Muscle of leg (tissue), 11 donors: ENCODE results near the gene HAUS8. TPM values are rescaled to one million over a fixed set of nuclear protein-coding genes. Genes with fewer than 3 reads are reported as not detected.
"Not testable (repeated sequence)": the region's sequence is repeated elsewhere in the genome, so short reads cannot be mapped to it uniquely, and the experiment has no call there.

Source experiments
- DNase-seq: peaks from one replicate; pipeline ENCODE4 v3.0.0; 2013
- H3K27ac ChIP-seq: one replicate; pipeline ENCODE4 v1.5.1; 2013; ENCODE audit warnings: mild to moderate bottlenecking, low read length, control low read depth
- H3K27me3 ChIP-seq: one replicate; pipeline ENCODE4 v1.6.1; 2013; ENCODE audit warnings: low read length; ENCODE audit not compliant: control insufficient read depth, insufficient read depth
- H3K36me3 ChIP-seq: one replicate; pipeline ENCODE4 v1.6.1; 2013; ENCODE audit warnings: low read length; ENCODE audit not compliant: control insufficient read depth, insufficient read depth
- H3K4me1 ChIP-seq: one replicate; pipeline ENCODE4 v1.6.1; 2013; ENCODE audit warnings: low read length; ENCODE audit not compliant: control insufficient read depth, insufficient read depth
- H3K4me3 ChIP-seq: one replicate; pipeline ENCODE4 v1.5.1; 2013; ENCODE audit warnings: low read length, control low read depth
- H3K9me3 ChIP-seq: replicated peaks from 2 replicates; pipeline ENCODE4 v1.6.1; 2013; ENCODE audit warnings: low read depth, low read length; ENCODE audit not compliant: control insufficient read depth
- WGBS: methylation state at CpG from one replicate; pipeline ENCODE4 v1.1.5; 2013; ENCODE audit warnings: missing lambda C conversion rate; ENCODE audit not compliant: insufficient coverage; 5-methylcytosine and 5-hydroxymethylcytosine counted together
- polyA plus RNA-seq, 8 donors: library from polyadenylated mRNA; unstranded; fragments of 120-200 nt; gene quantifications; one replicate each; pipeline versions ENCODE4 v1.2.1 to v1.2.3, GENCODE V29; 2013; ENCODE audit warnings: inconsistent platforms in 1 of 8, low replicate concordance in 1 of 8; ENCODE audit not compliant: insufficient read length in 8 of 8, insufficient read depth in 1 of 8
- total RNA-seq: library from RNA; stranded (reverse); fragments of 120-200 nt; gene quantifications from one replicate; pipeline ENCODE4 v1.2.4, GENCODE V29; 2013

HAUS8 gene
- total and polyA plus RNA-seq, 9 donors, result 3.9 to 14.0 (median 10.0) TPM

DNA sequence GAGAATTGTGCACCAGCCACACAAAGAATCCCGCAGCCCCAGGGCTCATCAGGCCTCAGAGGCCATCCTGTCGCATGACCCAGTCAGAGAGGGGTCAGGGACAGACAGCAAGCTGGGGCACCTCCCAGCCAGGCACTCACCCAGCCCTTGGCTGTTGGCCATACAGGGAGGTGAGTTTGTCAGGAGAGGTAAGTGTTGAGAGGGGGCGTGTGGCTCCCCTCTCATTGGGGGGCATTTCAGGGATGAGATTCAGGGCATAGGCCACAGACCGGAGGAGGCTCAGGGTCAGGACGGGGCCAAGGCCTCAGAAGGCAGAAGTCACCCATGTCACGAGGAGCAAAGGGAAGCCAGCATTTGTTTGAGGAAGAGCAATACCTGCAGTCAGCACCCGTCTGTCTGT is 37.4 kb upstream of the HAUS8 start:
- no peaks in the 10 kb centered on the region for H3K9me3 ChIP-seq
- no peak overlapping the region for H3K27ac ChIP-seq
- H3K27me3 ChIP-seq, result no peaks in the 10 kb centered on the region
- WGBS, result 85% methylated on average over 6 of the region's 7 CpGs
- DNase-seq, result peak; percentile 69
- H3K36me3 ChIP-seq, result peaks cover 20% of the 10 kb centered on the region
- H3K4me1 ChIP-seq, result peaks cover 20% of the 10 kb centered on the region
- H3K4me3 ChIP-seq, result no peak overlapping the region

DNA sequence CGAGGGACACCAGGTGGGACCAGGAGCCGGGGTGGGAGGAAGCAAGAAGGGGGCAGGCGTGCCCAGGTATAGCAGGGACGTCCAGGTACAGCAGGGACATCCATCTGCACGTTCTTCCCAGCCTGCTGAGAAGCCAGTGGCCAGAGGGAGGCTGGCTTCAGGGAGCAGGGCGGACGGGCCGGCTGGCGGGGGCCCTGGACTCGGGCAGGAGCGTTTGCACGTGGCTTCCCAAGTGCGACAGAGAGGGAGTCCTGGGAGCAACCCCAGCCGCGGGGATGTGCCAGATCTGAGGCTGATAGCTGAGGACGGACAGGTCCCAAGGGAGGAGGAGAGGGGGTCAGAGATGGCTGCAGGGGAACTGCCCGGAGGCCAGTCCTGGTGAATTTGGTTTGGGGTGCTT is 37.0 kb upstream of the HAUS8 start:
- no peak for DNase-seq
- no peaks in the 10 kb centered on the region for H3K27me3 ChIP-seq
- H3K36me3 ChIP-seq, result peaks cover 20% of the 10 kb centered on the region
- H3K4me1 ChIP-seq, result peaks cover 23% of the 10 kb centered on the region
- H3K9me3 ChIP-seq, result no peaks in the 10 kb centered on the region
- no peak overlapping the region for H3K4me3 ChIP-seq
- H3K27ac ChIP-seq, result no peak overlapping the region
- WGBS, result 73% methylated on average over 17 of the region's 17 CpGs

DNA sequence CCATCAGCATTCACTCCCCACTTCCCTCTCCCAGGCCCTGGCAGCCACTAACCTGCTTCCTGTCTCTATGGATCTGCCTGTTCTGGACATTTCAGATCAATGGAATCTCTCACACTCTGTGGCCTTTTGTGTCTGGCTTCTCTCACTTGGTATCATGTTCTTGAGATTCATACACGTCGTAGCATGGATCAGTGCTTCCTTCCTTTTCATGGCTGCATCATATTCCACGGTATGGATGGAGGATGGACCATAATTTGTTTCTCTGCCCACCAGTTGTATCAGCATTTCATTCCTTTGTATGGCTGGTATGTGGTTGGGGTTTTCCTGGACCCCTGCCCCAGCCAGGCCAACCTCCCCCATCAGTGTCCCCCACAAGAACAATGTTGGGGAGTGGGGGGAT is 36.5 kb upstream of the HAUS8 start:
- Histone ChIP-seq H3K4me1 (peaks cover 21% of the 10 kb centered on the region), H3K27me3 (no peaks in the 10 kb centered on the region), H3K4me3 (no peak overlapping the region), H3K27ac (no peak overlapping the region), H3K9me3 (no peaks in the 10 kb centered on the region), H3K36me3 (peaks cover 20% of the 10 kb centered on the region)
- WGBS, result no CpG with 5 or more reads among the region's 3 CpGs
- DNase-seq, result no peak

DNA sequence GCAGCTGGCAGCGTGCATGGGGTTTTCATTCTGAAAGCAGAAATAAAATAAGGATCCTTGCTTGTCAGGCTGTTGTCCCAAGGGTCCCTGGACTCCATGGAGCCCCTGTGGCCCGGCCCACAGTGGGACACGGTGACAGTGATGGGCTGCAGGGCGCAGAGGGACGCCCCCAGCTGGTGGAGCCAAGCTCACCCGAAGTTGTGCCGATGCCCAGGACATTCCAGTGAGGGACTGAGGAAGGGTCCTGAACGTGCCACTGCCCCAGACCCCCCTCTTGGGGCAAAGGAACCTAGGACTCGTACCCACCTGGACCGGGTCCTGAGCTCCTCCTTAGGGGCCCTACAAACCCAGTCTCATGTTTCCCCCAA is 35.3 kb upstream of the HAUS8 start:
- Histone ChIP-seq H3K4me1 (peaks cover 21% of the 10 kb centered on the region), H3K27me3 (no peaks in the 10 kb centered on the region), H3K27ac (peak overlapping the region; percentile 42), H3K36me3 (peaks cover 22% of the 10 kb centered on the region), H3K9me3 (no peaks in the 10 kb centered on the region), H3K4me3 (no peak overlapping the region)
- no peak for DNase-seq
- WGBS, result 91% methylated on average over 10 of the region's 10 CpGs

DNA sequence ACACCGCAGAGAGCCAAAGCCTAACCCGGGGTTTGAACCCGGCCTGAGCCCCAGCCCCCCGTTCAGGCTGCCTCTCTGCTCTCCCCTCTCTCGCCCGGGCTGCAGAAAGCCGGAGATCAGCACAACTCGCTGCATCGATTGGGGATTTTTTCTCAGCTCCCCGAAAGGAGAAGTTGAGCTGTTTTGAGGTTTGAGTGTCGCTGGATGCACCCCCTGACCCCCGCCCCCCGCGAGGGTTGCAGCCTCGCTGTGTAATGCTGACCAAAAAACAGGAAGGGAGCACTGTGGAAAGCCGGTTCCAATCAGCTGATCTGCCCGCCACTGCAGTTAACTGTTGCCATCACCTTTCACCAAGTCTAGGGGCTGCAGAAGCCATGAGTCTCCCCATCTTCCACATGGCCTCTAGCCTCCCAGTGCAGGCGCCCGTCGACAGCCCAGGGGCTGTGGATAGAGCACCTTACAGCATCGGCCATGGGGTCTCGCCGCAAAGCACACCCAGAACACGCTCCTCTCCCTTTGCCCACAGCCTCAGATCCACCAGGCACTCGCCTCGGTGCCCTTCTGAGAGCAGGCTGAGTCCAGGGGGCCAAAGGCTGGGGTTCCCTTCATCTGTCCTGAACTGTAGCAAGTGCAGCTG is 34.8 kb upstream of the HAUS8 start:
- H3K9me3 ChIP-seq, result no peaks in the 10 kb centered on the region
- peak overlapping the region; percentile 55 for H3K27ac ChIP-seq
- peaks cover 23% of the 10 kb centered on the region for H3K36me3 ChIP-seq
- WGBS, result 70% methylated on average over 19 of the region's 26 CpGs
- peaks cover 21% of the 10 kb centered on the region for H3K4me1 ChIP-seq
- DNase-seq, result peak; percentile 76
- H3K4me3 ChIP-seq, result no peak overlapping the region
- no peaks in the 10 kb centered on the region for H3K27me3 ChIP-seq

DNA sequence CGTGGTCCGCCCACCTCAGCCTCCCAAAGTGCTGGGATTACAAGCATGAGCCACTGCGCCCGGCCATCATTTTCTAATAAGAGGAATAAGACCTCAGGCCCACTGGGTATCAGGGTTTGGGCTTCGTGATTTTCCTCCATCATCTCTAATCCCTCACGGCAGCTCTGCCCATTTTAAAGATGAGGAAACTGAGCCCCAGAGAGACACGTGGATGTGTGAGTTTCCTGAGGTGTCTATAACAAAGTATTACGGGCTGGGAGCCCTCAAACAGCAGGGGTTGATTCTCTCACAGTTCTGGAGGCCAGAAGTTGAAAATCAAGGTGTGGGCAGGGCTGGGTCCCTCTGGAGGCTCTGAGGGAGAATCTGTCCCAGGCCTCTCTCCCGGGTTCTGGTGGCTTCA is 34.0 kb upstream of the HAUS8 start:
- peak overlapping the region; percentile 55 for H3K27ac ChIP-seq
- WGBS, result 95% methylated on average over 6 of the region's 9 CpGs
- peaks cover 21% of the 10 kb centered on the region for H3K4me1 ChIP-seq
- DNase-seq, result no peak
- no peaks in the 10 kb centered on the region for H3K27me3 ChIP-seq
- no peak overlapping the region for H3K4me3 ChIP-seq
- no peaks in the 10 kb centered on the region for H3K9me3 ChIP-seq
- peaks cover 29% of the 10 kb centered on the region for H3K36me3 ChIP-seq

DNA sequence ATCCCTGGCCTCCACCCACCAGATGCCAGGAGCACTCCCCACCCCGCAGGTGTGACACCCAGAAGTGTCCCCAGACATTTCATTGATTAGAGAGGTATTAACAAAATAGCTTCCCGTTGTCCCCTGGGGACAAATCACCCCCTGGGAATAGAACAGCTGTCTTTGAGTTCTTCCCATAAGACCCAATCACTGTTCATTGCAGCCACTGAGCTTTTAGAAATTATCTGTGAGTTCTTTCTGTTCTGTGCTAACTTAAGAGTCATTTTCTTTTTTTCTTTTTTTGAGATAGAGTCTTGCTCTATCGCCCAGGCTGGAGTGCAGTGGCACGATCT is 33.2 kb upstream of the HAUS8 start:
- 100% methylated on average over 1 of the region's 4 CpGs for WGBS
- Histone ChIP-seq H3K4me3 (no peak overlapping the region), H3K27me3 (no peaks in the 10 kb centered on the region), H3K36me3 (peaks cover 33% of the 10 kb centered on the region), H3K27ac (no peak overlapping the region), H3K4me1 (peaks cover 14% of the 10 kb centered on the region), H3K9me3 (no peaks in the 10 kb centered on the region)
- no peak for DNase-seq

DNA sequence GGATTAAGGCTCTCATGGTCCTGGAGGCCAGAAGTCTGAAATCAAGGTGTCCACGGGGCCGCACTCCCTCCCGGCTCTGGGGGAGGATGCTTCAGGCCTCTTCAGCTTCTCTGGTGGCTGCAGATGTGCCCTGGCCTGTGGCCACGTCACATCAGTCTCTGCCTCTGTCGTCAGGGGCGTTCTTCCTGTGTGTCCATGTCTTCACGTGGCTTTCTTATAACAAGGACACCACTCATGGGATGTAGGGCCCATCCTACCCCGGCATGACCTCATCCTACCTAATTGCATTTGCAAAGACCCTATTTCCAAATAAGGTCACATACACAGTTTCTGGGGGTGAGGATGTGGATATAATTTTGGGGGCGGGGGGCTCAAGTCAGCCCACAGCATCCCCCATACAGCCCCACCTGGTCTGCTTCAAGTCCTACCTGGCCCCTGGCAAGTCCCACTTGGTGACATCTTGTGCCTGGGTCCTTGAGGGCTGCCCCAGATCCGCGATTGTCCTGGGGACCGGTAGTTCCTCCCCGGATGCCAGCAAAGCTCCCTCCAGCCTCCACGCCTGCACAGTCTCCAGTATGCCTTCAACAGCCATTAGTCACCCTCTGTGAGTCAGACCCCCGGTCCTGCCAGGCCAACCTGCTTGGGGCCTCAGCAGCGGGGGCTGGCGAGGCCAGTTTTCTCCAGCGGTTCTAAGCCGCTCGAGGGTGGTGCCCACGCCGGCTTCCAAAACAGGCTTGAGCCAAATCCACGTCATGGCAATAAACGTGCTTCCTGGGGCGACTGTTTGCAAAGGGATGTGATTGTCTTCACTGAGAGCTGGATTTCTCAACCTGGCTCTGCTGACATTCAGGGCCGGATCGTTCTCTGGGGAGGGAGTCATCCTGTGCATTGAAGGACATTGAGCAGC is 32.5 kb upstream of the HAUS8 start:
- Histone ChIP-seq H3K36me3 (peaks cover 39% of the 10 kb centered on the region), H3K27me3 (no peaks in the 10 kb centered on the region), H3K4me3 (no peak overlapping the region), H3K9me3 (peaks cover 2% of the 10 kb centered on the region), H3K27ac (peak overlapping the region; percentile 7), H3K4me1 (peaks cover 14% of the 10 kb centered on the region)
- WGBS, result 36% methylated on average over 22 of the region's 27 CpGs
- peak; percentile 73 for DNase-seq

DNA sequence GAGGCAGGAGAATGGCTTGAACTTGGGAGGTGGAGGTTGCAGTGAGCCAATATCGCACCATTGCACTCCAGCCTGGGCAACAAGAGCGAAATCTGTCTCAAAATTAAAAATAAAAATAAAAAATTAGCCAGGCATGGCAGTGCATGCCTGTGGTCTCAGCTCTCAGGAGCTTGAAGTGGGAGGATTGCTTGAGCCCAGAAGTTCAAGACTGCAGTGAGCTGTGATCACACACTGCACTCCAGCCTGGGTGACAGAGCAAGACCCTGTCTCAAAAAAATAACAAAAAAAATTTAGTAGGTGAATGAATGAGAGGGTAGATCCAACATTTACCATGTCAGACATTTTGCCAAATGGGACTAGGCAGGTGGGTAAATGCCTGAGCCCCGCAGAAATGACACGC is 31.7 kb upstream of the HAUS8 start:
- not testable (repeated sequence) for H3K4me3 ChIP-seq, H3K9me3 ChIP-seq, DNase-seq, H3K27me3 ChIP-seq, H3K27ac ChIP-seq
- peaks cover 14% of the 10 kb centered on the region for H3K4me1 ChIP-seq
- H3K36me3 ChIP-seq, result peaks cover 44% of the 10 kb centered on the region
- 100% methylated on average over 2 of the region's 4 CpGs for WGBS

DNA sequence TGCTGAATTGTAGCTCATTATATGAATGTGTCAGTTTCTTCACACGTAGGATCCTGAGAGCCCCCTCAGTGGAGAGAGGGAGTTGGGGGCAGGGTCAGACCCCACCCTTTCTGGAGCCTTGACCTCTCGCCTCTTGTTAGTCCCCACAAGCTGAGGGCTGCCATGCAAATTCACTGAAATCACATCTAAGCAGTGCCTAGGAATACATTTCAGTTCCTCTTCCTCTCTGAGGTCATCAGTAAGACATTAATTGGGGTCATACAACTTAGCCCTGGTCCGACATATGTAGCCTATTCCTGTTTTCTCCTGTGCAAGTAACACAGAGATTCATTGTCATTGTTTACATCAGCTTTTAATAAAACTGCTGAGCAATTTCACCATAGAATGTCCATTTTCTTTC is 30.3 kb upstream of the HAUS8 start:
- Histone ChIP-seq H3K4me3 (no peak overlapping the region), H3K9me3 (peaks cover 2% of the 10 kb centered on the region), H3K4me1 (peaks cover 14% of the 10 kb centered on the region), H3K27ac (no peak overlapping the region), H3K27me3 (no peaks in the 10 kb centered on the region), H3K36me3 (peaks cover 41% of the 10 kb centered on the region)
- no peak for DNase-seq
- 90% methylated on average over 2 of the region's 3 CpGs for whole genome bisulfite sequencing
